ENCODE data around the gene CYP4V2. TPM values are rescaled to one million over a fixed set of nuclear protein-coding genes. Genes with fewer than 3 reads are reported as not detected.

Gene CYP4V2
- total RNA-seq, 4 donors from 2014 or later: 27.5 to 43.1 (median 35.5) TPM

DNA sequence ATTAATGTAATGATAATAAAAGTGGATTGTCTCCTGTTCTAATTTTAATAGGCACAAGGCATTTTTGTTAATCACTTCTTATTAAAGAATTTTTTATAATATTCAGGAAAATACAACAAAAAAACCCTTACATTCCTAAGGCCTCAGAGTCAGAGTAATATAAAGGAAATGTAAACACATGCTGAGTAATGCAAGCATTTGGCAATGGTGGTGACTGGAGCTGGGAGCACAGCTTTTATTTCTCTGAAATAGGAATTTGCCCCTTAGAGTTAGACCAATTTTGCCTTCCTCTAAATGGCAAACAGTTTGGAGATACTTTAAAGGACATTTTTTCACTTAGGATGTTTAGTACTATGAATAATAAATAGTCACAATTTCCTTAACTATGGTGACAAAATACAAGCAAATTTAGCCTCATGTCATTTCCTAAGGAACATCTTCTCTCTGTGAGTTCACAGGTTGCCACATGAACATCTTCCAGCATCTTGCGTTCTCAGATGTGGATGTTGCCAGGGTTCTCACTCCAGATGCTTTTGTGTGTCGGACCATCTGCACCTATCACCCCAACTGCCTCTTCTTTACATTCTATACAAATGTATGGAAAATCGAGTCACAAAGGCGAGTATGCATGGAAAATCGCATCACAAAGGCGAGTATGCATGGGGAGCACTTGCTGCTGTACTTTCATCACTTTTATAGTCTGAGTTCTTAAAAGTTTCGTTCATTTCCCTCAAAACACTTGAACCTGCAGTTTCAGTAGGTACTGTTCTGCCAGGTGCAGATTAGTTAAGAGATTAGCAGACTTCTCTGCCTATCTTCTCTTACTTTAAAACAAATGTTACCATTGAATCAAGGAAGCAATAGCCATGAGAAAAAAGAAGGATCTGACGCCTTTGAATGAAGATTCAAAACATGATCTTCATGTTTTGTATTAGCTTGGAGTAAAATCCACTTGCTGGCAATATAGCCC is 58.7 kb downstream of the CYP4V2 start:
- Histone ChIP-seq H3K36me3 (peaks cover 4 to 36% (median 19%) of the 10 kb centered on the region in 4 donors), H3K9me3 (no peaks in the 10 kb centered on the region), H3K27ac (replicated peaks in 1 of 4) (no peak overlapping the region), H3K4me1 (no peaks in the 10 kb centered on the region), H3K4me3 (no peak overlapping the region), H3K27me3 (no peaks in the 10 kb centered on the region)
- 82% methylated on average over 8 of the region's 8 CpGs for WGBS
- TF ChIP-seq POLR2A (IDR thresholded peaks at IDR 0.05; ENCODE audit: low read depth): no peak
- TF ChIP-seq POLR2AphosphoS5 (IDR thresholded peaks at IDR 0.05): no peak
- no peak for TF ChIP-seq EP300 (IDR thresholded peaks at IDR 0.05)
- TF ChIP-seq, protein P1, sequence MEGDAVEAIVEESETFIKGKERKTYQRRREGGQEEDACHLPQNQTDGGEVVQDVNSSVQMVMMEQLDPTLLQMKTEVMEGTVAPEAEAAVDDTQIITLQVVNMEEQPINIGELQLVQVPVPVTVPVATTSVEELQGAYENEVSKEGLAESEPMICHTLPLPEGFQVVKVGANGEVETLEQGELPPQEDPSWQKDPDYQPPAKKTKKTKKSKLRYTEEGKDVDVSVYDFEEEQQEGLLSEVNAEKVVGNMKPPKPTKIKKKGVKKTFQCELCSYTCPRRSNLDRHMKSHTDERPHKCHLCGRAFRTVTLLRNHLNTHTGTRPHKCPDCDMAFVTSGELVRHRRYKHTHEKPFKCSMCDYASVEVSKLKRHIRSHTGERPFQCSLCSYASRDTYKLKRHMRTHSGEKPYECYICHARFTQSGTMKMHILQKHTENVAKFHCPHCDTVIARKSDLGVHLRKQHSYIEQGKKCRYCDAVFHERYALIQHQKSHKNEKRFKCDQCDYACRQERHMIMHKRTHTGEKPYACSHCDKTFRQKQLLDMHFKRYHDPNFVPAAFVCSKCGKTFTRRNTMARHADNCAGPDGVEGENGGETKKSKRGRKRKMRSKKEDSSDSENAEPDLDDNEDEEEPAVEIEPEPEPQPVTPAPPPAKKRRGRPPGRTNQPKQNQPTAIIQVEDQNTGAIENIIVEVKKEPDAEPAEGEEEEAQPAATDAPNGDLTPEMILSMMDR (IDR thresholded peaks at IDR 0.05): no peak
- intact Hi-C loops (cut with DNase I): no loop called here
- no peak for DNase-seq (ENCODE audit: extremely low spot score)

DNA sequence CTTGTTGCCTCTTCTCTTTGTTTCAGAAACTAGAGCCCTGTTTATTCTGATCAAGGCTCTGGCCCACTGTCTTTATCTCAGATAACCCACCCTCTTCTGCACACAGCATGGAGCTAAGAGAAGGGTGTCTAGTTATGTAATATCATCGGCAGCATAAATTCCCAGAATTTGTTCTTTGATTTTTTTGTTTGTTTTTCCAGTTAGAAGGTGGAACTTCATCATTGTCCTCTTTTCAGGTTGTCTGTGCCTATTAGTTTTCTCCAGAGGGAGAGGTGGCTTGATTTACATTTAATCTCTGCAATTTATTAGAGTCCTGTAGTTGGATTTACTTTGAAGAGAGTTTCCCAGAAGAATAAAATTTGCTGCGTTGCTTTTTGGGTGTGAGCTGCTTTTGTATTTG is 59.4 kb downstream of the CYP4V2 start:
- Histone ChIP-seq H3K27ac (replicated peaks in 1 of 4) (no peak overlapping the region), H3K4me3 (no peak overlapping the region), H3K9me3 (no peaks in the 10 kb centered on the region), H3K4me1 (no peaks in the 10 kb centered on the region), H3K36me3 (peaks cover 4 to 39% (median 20%) of the 10 kb centered on the region in 4 donors), H3K27me3 (no peaks in the 10 kb centered on the region)
- DNase-seq (ENCODE audit: extremely low spot score): no peak
- intact Hi-C loops (cut with DNase I): no loop called here
- 45% methylated on average over 2 of the region's 2 CpGs for WGBS
- TF ChIP-seq EP300 (IDR thresholded peaks at IDR 0.05): no peak
- no peak for TF ChIP-seq POLR2A (IDR thresholded peaks at IDR 0.05; ENCODE audit: low read depth)
- TF ChIP-seq, protein P1 (IDR thresholded peaks at IDR 0.05): no peak
- TF ChIP-seq POLR2AphosphoS5 (IDR thresholded peaks at IDR 0.05): no peak

DNA sequence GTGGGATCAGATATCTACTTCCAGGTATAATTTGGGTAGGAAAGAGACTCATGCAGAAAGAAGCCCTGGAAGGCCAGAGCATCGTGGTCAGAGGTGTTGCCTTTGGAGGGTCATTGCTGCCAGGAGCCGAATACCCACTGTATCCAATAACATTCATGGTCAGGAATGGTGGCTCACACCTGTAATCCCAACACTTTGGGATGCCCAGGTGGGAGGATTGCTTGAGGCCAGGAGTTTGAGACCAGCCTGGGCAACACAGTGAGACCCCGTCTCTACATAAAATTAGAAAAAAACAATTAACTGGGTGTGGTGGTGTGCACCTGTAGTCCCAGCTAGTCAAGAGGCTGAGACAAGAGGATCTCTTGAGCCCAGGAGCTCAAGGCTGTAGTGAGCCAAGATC is 63.8 kb downstream of the CYP4V2 start:
- Histone ChIP-seq H3K27ac (replicated peaks in 1 of 4) (no peak overlapping the region), H3K27me3 (no peaks in the 10 kb centered on the region), H3K4me1 (no peaks in the 10 kb centered on the region), H3K36me3 (peaks cover 4 to 58% (median 40%) of the 10 kb centered on the region in 4 donors), H3K9me3 (no peaks in the 10 kb centered on the region), H3K4me3 (no peak overlapping the region)
- intact Hi-C loops (cut with DNase I): no loop called here
- no peak for TF ChIP-seq POLR2A (IDR thresholded peaks at IDR 0.05; ENCODE audit: low read depth)
- no peak for TF ChIP-seq EP300 (IDR thresholded peaks at IDR 0.05)
- no peak for TF ChIP-seq POLR2AphosphoS5 (IDR thresholded peaks at IDR 0.05)
- TF ChIP-seq, protein P1 (IDR thresholded peaks at IDR 0.05): no peak
- no peak for DNase-seq (ENCODE audit: extremely low spot score)
- WGBS: 100% methylated on average over 3 of the region's 3 CpGs

DNA sequence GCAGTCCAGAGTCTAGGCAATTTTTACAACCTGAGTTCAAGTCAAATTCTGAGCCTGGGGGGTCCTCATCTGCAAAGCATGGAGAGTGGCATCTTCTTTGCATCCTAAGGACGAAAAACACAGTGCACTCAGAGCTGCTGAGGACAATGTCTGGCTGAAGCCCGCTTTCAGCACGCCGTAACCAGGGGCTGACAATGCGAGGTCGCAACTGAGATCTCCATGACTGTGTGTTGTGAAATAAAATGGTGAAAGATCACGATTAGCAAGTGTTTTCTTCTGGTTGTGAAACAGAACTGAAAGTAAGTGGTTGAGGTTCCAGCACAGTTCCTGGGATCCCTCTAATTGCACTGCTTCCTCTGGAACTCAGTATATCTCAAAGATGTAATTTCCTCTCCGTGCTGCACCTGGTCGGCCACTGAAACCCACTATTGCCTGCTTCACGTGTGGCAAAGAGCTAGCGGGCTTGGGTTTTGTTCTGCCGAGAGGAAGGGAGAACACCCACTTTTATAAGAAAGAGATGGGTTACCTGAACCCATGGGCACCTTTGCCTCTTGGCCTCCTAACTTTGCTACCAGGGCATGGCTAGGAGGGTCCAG is 66.9 kb downstream of the CYP4V2 start:
- no peaks in the 10 kb centered on the region for H3K9me3 ChIP-seq
- intact Hi-C loops (cut with DNase I): no loop called here
- DNase-seq (ENCODE audit: extremely low spot score): no peak
- no peaks in the 10 kb centered on the region for H3K27me3 ChIP-seq
- no peak overlapping the region for H3K27ac ChIP-seq (replicated peaks in 1 of 4)
- no peaks in the 10 kb centered on the region for H3K4me1 ChIP-seq
- WGBS: 90% methylated on average over 12 of the region's 12 CpGs
- H3K36me3 ChIP-seq: peaks cover 0 to 28% (median 26%) of the 10 kb centered on the region in 4 donors
- no peak overlapping the region for H3K4me3 ChIP-seq
- TF ChIP-seq, protein P1 (IDR thresholded peaks at IDR 0.05): no peak
- no peak for TF ChIP-seq POLR2AphosphoS5 (IDR thresholded peaks at IDR 0.05)
